Lower lobe of right lung (tissue), 2 donors: ENCODE results near the gene TRIM14. TPM values are rescaled to one million over a fixed set of nuclear protein-coding genes. Genes with fewer than 3 reads are reported as not detected.
"Not testable (repeated sequence)": the region's sequence is repeated elsewhere in the genome, so short reads cannot be mapped to it uniquely, and the experiment has no call there.

ENCODE experiments used
- ATAC-seq, 2 donors: fragments of 200-7000 bp; cut with Tn5 transposase; one replicate each; pipeline ENCODE4 v1.9.1; 2020 to 2022; ENCODE audit warnings: mild to moderate bottlenecking in 2 of 2, moderate library complexity in 2 of 2
- DNase-seq: peaks from one replicate; pipeline ENCODE4 v3.0.0-alpha.2; 2020
- H3K27ac ChIP-seq: fragments of 200-600 bp; one replicate; pipeline ENCODE4 v1.8.0; 2022
- H3K27me3 ChIP-seq: fragments of 200-600 bp; one replicate; pipeline ENCODE4 v1.8.0; 2022; ENCODE audit warnings: low read depth
- H3K36me3 ChIP-seq: fragments of 200-600 bp; one replicate; pipeline ENCODE4 v1.8.0; 2022; ENCODE audit warnings: mild to moderate bottlenecking
- H3K4me1 ChIP-seq: fragments of 200-600 bp; one replicate; pipeline ENCODE4 v1.8.0; 2022
- H3K4me3 ChIP-seq: fragments of 200-600 bp; one replicate; pipeline ENCODE4 v1.8.0; 2022; ENCODE audit warnings: mild to moderate bottlenecking
- H3K9me3 ChIP-seq: fragments of 200-600 bp; one replicate; pipeline ENCODE4 v1.8.0; 2022
- intact Hi-C: fragments of 100-400 bp; cut with DNase I; formaldehyde crosslinking; loops from one replicate; pipeline ENCODE4 v1.11.0; 2022
- total RNA-seq: library from RNA; stranded (reverse); fragmentation: NEBNext Ultra II Directional; extraction: Animal tissue kit (Norgen Biotek cat#: 25700); gene quantifications from one replicate; pipeline ENCODE4 v1.2.1, GENCODE V29; 2021
- TF ChIP-seq, protein P1 (sequence below): fragments of 200-600 bp; IDR thresholded peaks from one replicate; pipeline ENCODE4 v1.8.0; 2022; ENCODE audit warnings: antibody characterized with exemption, mild to moderate bottlenecking
- donor health status: DM: no; HTN: yes; CAD: no; lungs with severe emphysema.

Gene TRIM14
- total RNA-seq, 1 donor from 2014 or later: 82.5 TPM

DNA sequence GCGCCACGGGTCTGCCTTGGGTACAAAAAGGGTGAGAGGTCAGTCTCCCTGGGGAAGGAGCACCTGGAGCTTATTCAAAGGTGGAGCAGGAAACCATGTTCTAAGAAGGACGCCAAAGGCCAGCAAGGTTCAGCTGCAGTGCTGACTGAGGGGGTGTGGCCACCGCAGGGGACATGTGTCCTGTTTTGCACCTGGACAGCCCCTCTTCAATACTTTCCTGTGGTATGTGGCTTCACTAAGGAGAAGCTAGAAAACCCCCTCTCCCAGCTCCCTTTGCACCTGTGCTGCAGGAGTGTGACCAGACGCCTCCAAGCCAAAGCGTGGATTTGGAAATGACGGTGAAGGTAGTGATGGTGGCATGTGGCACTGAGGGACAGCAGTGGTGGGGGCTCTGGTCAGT lies 23.6 kb downstream of the TRIM14 start:
- TF ChIP-seq, protein P1, sequence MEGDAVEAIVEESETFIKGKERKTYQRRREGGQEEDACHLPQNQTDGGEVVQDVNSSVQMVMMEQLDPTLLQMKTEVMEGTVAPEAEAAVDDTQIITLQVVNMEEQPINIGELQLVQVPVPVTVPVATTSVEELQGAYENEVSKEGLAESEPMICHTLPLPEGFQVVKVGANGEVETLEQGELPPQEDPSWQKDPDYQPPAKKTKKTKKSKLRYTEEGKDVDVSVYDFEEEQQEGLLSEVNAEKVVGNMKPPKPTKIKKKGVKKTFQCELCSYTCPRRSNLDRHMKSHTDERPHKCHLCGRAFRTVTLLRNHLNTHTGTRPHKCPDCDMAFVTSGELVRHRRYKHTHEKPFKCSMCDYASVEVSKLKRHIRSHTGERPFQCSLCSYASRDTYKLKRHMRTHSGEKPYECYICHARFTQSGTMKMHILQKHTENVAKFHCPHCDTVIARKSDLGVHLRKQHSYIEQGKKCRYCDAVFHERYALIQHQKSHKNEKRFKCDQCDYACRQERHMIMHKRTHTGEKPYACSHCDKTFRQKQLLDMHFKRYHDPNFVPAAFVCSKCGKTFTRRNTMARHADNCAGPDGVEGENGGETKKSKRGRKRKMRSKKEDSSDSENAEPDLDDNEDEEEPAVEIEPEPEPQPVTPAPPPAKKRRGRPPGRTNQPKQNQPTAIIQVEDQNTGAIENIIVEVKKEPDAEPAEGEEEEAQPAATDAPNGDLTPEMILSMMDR: no peak
- H3K4me1 ChIP-seq: peaks cover 10% of the 10 kb centered on the region
- no peaks in the 10 kb centered on the region for H3K27me3 ChIP-seq
- no peak overlapping the region for H3K4me3 ChIP-seq
- H3K27ac ChIP-seq: no peak overlapping the region
- intact Hi-C loops: no loop called here
- H3K36me3 ChIP-seq: peaks cover 50% of the 10 kb centered on the region
- ATAC-seq: no peak
- H3K9me3 ChIP-seq: no peaks in the 10 kb centered on the region
- no peak for DNase-seq

DNA sequence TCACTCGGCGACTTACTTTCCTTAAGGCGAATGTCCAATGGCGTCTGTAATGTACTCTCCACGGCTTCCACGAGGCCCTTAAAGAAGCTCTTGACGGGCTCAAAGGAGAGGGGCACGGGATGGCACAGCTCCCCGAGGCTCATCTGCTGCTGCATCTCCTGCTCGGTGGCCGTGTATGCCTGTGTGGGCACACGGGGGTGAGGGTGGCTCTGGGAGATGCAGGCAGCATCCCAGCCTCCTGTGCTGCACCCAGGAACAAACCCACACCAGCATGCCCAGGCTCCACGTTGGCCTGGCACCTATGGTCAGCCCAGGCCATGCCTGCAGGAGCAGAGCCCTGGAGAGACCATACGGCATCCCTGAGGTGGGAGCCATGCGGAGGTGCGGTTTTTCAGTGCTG lies 24.2 kb downstream of the TRIM14 start:
- H3K9me3 ChIP-seq: no peaks in the 10 kb centered on the region
- peaks cover 5% of the 10 kb centered on the region for H3K4me1 ChIP-seq
- DNase-seq (no peak), ATAC-seq (no peak)
- no peak overlapping the region for H3K27ac ChIP-seq
- TF ChIP-seq, protein P1: no peak
- no peak overlapping the region for H3K4me3 ChIP-seq
- peaks cover 49% of the 10 kb centered on the region for H3K36me3 ChIP-seq
- H3K27me3 ChIP-seq: no peaks in the 10 kb centered on the region
- intact Hi-C loops: no loop called here

GRCh38 chr9:98094316-98094715 lies 24.7 kb downstream of the TRIM14 start:
- TF ChIP-seq, protein P1: no peak
- intact Hi-C loops: no loop called here
- H3K4me1 ChIP-seq: no peaks in the 10 kb centered on the region
- H3K9me3 ChIP-seq: no peaks in the 10 kb centered on the region
- DNase-seq: no peak
- peaks cover 44% of the 10 kb centered on the region for H3K36me3 ChIP-seq
- H3K27ac ChIP-seq: no peak overlapping the region
- no peak for ATAC-seq
- no peak overlapping the region for H3K4me3 ChIP-seq
- no peaks in the 10 kb centered on the region for H3K27me3 ChIP-seq

DNA sequence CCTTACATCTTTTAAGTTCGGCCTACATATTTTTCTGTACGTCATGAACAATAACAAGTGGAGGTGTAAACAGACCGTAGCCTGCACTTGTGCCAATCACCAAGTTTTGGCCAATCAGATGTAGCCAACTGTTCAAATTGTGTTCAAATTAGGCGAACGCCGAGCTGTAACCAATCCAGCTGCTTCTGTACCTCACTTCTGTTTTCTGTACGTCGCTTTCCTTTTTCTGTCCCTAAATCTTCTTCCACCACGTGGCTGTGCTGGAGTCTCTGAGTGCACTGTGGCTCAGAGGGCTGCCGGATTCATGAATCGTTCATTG lies 26.4 kb downstream of the TRIM14 start:
- no peaks in the 10 kb centered on the region for H3K27me3 ChIP-seq
- peaks cover 30% of the 10 kb centered on the region for H3K36me3 ChIP-seq
- TF ChIP-seq, protein P1: no peak
- DNase-seq: no peak
- ATAC-seq: no peak
- H3K4me1 ChIP-seq: no peaks in the 10 kb centered on the region
- H3K27ac ChIP-seq: no peak overlapping the region
- H3K4me3 ChIP-seq: no peak overlapping the region
- no peaks in the 10 kb centered on the region for H3K9me3 ChIP-seq
- intact Hi-C loops: no loop called here

DNA sequence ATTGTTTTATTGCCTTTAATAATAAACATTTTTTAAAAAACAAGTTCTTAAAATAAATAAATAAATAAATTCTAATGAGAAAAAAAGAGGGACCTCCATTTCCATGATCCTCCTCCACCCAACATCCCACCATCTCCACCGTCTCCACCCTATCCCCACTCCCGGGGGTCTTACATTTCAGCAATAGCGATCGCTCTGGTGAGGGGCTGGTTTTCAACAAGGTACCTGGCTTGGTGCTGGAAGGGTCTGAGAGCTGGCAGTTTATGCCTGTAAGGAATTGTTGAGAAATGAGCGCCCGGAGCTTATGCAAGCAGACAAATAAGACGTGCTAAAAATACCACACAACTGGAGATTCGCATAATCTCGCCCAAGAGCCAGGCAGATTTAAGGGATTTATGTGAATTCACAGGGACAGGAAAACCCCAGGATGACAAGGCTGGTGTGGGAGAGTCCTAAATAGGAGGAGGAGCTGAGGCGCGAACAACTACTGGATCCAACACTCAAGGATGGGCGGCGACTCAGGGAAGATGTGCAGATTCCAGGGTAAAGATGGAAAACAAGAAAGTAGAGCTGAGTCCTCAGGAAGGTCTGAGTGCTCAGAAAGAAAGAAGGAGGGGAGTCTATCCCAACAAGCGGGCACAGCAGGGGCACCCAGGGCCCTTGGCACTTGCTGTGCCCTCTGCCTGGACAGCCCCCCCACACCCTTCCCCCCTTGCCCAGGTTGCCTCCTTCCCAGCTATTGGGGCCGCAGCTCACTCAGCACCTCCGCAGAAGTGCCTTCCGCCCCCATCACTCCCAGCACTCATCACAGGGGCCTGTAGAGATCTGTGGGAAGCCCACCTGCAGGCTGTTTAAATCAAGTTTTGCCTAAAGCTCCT lies 27.0 kb downstream of the TRIM14 start:
- intact Hi-C loops: no loop called here

DNA sequence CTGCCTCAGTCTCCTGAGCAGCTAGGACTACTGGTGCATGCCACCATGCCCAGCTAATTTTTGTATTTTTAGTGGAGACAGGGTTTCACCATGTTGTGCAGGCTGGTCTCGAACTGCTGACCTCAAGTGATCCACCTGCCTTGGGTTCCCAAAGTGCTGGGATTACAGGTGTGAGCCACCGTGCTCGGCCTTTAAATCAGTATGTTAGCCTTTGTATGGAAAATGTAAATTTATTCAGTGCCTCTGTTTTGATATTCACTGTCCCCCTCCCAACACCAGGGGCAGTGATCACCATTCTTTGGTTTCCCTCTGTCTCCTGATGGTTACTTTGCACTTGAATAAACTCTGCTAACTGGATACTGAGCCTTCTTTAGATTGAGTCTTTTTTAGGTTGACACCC lies 28.3 kb downstream of the TRIM14 start:
- H3K27ac ChIP-seq, H3K4me3 ChIP-seq, DNase-seq, intact Hi-C loops, H3K4me1 ChIP-seq, H3K9me3 ChIP-seq, ATAC-seq, H3K27me3 ChIP-seq: not testable (repeated sequence)
- peaks cover 35% of the 10 kb centered on the region for H3K36me3 ChIP-seq

More for the DNA sequence above, 27.0 kb downstream of the TRIM14 start:
- H3K4me1 ChIP-seq: no peaks in the 10 kb centered on the region
- H3K36me3 ChIP-seq: peaks cover 29% of the 10 kb centered on the region
- no peak overlapping the region for H3K4me3 ChIP-seq
- H3K9me3 ChIP-seq: no peaks in the 10 kb centered on the region
- ATAC-seq (no peak), DNase-seq (no peak)
- H3K27ac ChIP-seq: no peak overlapping the region
- H3K27me3 ChIP-seq: no peaks in the 10 kb centered on the region
- TF ChIP-seq, protein P1: no peak
